Fibroblast of the conjunctiva (primary cell): ENCODE results near the gene PHF10.

Experiments
- DNase-seq: peaks from one replicate; pipeline ENCODE4 v3.0.0-alpha.2; 2010; ENCODE audit warnings: low read depth

The PHF10 gene

DNA sequence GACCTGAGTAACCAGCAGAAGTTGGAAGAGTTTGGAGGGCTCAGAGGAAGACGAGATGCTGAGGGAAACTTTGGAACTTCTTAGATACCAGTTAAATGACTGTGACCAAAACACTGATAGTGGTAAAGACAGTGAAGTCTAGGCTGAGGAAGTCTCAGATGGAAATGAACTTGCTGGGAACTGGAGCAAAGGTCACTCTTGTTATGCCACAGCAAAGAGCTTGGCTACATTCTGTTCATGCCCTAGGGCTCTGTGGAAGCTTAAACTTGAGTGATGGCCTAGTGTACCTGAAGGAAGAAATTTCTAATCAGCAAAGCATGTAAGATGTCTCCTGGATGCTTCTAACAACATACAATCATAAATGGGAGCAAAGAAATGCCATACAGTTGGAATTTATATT lies 47.2 kb downstream of the PHF10 start:
- no peak for DNase-seq

DNA sequence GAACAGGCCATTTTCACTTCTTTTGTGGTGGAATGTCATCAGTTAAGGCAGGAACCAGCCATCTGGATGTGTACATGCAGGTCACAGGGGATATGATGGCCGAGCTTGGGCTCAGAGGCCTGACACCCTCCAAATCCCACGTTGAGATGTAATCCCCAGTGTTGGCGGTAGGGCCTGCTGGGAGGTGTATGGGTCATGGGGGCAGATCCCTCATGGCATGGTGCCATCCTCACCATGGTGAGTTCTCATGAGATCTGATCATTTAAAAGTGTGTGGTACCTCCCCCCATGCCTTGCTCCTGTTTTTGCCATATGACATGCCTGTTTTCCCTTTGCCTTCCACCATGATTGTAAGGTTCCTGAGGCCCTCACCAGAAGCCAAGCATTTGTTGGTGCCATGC lies 49.3 kb downstream of the PHF10 start:
- no peak for DNase-seq

DNA sequence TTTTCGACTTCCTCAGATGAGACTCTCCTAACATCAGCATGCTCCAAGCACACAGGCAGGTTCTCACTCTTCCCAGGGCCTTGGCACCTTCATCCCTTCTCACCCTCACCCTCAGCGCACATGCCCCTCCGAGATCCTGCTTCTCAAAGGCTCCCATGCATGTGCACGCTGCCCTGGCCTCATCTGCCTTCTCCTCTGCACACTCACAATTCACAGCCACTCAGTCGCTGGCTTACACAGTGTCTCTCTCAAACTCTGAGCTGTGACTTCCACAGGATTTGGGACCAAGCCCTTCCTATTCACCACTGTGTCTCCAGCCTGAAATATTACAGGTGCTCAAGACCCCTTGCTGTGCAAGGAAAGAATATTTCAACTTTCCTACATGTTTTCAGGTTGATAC lies 52.7 kb downstream of the PHF10 start:
- no peak for DNase-seq

DNA sequence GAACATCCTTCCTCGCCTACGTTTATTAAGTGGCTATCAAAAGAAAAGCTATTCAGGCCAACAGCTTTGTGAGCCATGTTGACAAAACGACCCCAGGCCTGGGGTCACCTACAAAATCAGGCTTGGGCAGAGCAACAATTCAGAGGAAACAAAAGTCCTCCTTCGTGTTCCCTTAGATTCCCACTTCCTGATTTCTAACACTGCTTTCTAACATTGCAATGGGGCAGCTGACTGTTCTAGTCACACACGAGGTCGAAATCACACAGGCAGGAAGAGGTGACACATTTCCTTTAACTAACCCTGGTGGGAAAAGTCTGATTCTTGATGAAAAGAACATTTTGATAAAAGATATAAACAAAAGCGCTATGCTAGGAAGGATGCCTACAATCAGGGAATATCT lies 54.4 kb downstream of the PHF10 start:
- DNase-seq: no peak

DNA sequence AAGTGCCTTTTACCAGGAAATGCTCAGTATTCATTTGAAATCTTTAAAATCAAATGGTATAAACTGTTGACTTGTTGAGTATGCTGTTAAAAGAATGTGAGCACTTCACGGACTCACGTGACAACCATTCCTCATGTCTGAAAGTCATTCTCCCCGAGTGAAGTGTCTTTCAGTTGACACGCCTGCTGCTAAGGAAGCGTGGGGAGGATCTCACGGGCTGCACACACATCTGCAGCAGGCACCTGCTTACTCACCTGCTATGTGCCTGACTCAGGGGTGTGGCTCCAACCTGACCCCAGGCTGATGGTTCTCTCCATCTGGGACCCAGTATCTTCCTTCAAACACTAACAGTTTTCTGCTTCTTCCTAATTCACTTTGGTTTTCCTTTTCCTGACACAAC lies 55.2 kb downstream of the PHF10 start:
- no peak for DNase-seq

DNA sequence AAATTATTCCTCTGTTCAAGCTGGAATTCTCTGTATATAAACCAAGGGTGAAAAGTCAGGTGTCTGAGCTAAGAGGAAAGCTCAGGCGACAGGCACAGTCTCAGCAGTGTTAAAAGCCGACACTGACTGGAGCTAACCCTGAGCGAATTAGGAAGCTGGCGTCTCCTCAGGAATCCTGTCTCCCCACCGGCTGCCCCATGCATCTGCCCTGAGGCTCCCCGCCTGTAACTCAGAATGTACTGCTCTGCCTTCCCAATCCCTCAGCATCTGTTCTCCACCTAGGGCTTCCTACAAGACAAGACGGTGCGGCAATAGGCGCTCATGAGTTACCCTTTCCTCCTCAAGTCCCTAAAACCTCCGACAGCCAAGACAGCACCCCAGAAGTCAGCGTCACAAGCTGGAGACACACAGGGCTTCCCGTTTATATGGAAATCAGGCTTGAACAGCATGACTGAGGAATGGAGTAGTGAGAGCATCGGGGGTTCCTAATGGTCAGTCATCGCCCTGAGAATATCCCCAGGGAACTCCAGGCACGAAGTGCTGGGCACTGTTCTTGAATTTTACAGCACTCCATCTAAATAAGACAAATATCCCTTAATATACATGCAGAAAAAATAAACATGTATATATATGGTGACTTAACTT lies 56.0 kb downstream of the PHF10 start:
- no peak for DNase-seq

DNA sequence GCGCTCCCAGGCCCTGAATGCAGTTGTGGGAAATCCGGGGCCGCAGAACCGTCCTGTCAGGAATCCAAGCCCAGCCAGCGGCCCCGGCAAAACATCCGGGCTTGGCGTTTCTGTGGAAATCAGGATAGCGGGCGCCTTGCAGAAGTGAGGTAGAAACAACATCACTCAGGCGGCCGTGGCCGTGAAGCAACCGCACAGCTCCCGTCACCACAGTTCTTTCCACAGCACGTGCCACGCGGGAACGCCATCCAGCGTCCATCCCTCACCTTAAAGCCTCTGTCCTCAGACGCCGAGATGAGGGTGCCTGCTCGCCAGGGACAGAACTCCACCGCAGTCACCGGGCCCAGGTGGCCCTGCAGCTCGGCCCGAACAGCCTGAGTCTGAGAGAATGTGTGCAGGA lies 56.6 kb downstream of the PHF10 start:
- no peak for DNase-seq

GRCh38 chr6:169666441-169666840 lies 57.9 kb downstream of the PHF10 start:
- DNase-seq: no peak

DNA sequence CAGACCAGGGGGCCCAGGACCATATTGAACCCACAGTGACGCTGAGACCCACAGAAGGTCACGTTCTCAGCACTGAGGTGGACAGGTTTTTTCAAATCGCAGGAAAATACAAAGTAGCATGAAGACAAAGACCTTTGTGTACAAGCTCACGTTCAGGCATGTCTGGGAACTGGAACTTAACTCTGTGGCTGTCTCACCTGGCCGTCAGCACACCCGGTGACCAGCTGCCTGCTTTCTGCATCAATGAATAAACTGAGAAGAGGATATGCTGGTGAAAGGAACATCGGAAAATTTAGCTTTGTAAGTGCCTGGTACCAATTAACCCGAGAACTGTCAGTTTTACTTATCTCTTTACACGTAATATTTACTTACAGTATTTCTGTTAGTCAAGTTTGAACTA lies 59.0 kb downstream of the PHF10 start:
- no peak for DNase-seq

DNA sequence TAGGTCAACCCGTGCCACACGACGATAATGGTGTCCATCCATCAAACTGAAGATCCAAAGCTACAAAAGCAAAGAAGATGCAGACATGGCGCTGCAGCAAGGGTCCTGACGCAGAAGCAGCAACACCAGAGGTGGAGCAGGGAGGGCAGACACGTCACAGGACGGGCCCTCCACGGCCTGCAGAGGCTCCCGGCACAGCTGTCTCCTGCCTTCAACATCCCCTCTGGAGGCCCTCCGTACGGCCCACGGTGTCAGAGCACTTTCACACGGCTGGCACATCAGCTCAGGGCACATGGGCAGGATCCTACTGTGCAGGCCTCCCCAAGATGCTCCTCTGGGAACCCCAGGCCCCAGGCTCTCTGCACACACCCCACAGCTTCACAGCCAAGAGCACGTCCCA lies 60.1 kb downstream of the PHF10 start:
- DNase-seq: no peak

GRCh38 chr6:169663468-169663867 lies 60.8 kb downstream of the PHF10 start:
- DNase-seq: no peak

GRCh38 chr6:169661391-169661756 lies 62.9 kb downstream of the PHF10 start:
- no peak for DNase-seq

DNA sequence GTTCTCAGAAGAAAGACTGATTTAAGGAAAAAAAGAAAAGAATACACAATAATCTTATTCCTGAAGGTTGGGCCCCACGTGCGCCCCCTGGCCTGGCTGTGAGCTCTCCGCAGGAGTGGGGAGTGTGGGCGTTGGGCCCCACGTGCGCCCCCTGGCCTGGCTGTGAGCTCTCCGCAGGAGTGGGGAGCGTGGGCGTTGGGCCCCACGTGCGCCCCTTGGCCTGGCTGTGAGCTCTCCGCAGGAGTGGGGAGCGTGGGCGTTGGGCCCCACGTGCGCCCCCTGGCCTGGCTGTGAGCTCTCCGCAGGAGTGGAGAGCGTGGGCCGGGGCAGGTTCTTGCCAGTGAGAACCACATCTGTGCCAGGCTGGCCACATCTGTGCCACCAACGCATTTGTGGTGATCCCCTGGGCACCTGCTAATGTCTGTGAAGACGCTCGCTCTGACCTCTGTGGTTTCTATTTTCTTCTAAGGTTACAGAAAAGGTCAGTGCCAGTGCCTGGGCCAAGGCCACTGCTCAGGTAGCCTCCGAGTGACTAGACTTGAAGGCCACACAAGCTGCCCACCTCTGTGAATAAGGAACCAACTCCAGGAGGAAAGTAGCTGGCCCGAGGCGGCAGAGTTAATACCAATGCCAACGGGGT lies 63.4 kb downstream of the PHF10 start:
- no peak for DNase-seq

DNA sequence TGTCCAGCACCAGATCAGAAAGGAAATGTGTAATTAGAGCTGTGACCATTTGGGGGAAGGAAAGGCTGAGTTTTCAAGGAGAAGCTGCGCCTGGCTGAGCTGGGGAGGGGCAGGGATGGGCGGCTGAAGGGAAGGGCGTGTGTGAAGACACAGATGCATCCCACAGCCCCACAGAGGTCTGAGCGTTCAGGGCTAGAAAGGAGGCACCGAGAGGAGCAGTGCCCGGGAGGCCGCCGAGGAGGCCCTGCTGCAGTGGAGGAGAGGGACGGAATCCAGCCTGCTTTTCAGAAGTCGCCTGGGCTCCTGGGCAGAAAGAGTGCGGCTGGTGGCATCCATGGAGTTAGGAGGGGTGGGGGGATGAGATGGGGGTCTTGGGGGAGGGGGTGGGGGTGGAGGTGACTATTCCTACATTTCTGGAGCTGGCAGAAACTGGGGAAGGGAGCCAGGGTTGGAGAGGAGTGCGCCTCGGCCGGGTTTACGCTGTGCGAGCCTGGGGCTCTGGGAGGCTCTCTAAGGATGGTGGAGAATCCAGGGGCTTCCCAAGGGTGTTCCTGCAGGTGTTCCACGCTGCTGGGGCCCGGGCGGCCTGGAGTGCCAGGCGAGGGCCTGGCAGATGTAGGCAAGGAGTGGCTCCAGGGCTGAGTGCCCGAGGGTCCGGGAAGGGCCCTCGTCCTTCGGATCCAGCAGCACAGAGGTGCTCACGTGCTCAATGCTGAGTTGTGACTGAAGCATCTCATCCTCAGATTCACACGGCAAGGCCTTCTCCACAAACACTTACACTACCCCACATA lies 64.3 kb downstream of the PHF10 start:
- no peak for DNase-seq

DNA sequence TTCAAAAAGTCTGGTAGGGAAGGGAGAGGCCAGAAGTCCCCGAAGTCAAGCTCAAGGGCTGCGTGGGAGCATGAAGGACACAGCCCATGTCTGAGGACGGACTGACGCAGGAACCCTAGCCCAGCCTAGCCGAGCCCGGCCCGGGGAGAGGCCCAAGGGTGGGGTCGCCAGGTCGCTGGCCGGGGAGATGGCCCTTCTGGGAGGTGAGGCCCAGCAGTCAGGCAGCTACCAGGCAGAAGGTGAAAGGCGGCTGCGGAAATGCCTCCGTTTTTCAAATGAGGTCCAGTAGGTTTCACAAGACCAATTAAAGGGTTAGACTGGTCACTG lies 67.1 kb downstream of the PHF10 start:
- DNase-seq: no peak

DNA sequence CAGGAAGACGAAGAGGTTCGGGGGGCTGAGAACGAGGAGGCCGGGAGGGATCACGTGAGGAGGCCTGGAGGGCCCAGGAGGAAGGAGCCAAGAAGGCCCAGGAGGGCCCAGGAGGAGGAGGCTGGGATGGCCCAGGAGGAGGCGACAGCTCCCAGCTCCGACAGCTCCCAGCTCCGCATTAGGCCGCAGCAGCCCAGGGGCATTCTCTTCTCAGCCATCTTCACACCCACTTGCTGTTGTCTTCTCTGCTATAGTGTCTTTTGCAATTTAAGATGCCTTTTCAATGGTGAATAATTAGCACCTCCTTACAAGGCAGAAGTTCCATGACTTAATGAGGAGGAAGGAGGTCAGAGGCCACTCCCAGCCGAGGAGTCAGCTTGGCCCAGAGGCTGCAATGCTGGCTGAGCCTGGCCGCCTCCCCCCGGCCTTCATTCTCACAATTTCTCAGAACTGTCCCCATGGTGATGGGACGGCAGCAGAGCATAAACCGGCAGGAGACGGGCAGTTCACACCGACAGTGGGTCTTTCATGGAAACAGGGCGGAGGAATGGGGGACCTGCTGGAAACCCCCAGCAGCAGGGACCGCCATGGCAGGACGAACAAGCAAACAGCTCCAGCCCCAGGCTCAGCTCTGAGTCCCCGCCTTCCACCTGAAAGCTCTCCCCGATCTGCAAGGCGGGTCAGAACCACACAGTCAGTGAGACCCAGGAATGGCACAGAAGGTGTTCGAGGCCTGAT lies 67.6 kb downstream of the PHF10 start:
- no peak for DNase-seq

GRCh38 chr6:169654598-169655391 lies 69.5 kb downstream of the PHF10 start:
- DNase-seq: peak; percentile 42
